GM23338 (cell line): ENCODE data around the gene PTPRE.

Experiments used
- CREB1 ChIP-seq: fragments of 250-450 bp; sonication (Bioruptor Pico); IDR thresholded peaks from 2 replicates; pipeline ENCODE4 v1.5.0; 2020; ENCODE audit warnings: low read depth, mild to moderate bottlenecking, moderate library complexity
- EZH2 ChIP-seq: fragments of 200-600 bp; sonication (generic); IDR thresholded peaks from one replicate; pipeline ENCODE4 v1.8.0; 2017; ENCODE audit warnings: antibody characterized with exemption, mild to moderate bottlenecking, low read depth; ENCODE audit not compliant: unreplicated experiment
- EZH2phosphoT487 ChIP-seq: fragments of 200-600 bp; sonication (generic); IDR thresholded peaks from one replicate; pipeline ENCODE4 v1.8.1; 2018; ENCODE audit warnings: antibody characterized with exemption; ENCODE audit not compliant: unreplicated experiment
- POLR2AphosphoS5 ChIP-seq: IDR thresholded peaks from 2 replicates; pipeline ENCODE4 v1.6.1; 2016; ENCODE audit warnings: antibody characterized with exemption, low read depth
- TF ChIP-seq, protein P1 (sequence below), 2 experiments: fragments of 200-600 bp in 1 of 2; sonication (generic) in 1 of 2; conservative IDR thresholded peaks; 2 replicates each; pipeline versions ENCODE4 v1.5.1 to v1.6.1; 2016 to 2017; ENCODE audit warnings: antibody characterized with exemption in 2 of 2, low read depth in 2 of 2, mild to moderate bottlenecking in 2 of 2, moderate library complexity in 1 of 2

DNA sequence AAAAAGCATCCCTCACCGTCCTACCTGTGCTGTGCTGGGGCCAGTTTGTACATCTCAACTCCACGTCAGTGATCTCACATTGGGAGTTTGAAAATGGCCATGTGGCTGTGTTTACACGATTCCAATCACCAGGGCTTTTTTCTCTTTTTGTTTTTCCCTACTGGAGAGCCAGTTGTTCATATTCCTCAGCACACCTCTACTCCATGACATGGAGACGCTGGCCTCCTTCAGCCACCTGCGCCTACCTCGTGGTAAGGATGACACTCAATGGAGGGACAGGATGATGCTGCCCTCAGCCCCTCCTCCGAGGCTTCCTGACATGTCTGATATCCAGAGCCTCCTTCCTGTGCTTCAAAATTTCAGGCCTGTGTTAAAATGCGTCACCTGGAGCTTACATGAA is 24.5 kb upstream of the PTPRE start:
- TF ChIP-seq, protein P1, sequence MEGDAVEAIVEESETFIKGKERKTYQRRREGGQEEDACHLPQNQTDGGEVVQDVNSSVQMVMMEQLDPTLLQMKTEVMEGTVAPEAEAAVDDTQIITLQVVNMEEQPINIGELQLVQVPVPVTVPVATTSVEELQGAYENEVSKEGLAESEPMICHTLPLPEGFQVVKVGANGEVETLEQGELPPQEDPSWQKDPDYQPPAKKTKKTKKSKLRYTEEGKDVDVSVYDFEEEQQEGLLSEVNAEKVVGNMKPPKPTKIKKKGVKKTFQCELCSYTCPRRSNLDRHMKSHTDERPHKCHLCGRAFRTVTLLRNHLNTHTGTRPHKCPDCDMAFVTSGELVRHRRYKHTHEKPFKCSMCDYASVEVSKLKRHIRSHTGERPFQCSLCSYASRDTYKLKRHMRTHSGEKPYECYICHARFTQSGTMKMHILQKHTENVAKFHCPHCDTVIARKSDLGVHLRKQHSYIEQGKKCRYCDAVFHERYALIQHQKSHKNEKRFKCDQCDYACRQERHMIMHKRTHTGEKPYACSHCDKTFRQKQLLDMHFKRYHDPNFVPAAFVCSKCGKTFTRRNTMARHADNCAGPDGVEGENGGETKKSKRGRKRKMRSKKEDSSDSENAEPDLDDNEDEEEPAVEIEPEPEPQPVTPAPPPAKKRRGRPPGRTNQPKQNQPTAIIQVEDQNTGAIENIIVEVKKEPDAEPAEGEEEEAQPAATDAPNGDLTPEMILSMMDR (conservative IDR thresholded peaks at IDR 0.05; ENCODE audit: low read depth in 2 of 2): no peak
- TF ChIP-seq CREB1: no peak
- TF ChIP-seq EZH2: no peak
- no peak for TF ChIP-seq EZH2phosphoT487
- TF ChIP-seq POLR2AphosphoS5: no peak
